ENCODE measurements around the gene GATAD2A. TPM values are rescaled to one million over a fixed set of nuclear protein-coding genes. Genes with fewer than 3 reads are reported as not detected.

GATAD2A gene
- total and polyA plus RNA-seq, 2 of the 13 experiments (the other 11 are each of a cell fraction or from before 2014, with no cell fraction given): 16.8 to 28.6 TPM

- TF ChIP-seq ZNF609 (CRISPR knock-in tag; IDR thresholded peaks at IDR 0.05; ENCODE audit: borderline replicate concordance): no peak
- TF ChIP-seq REST (IDR thresholded peaks at IDR 0.05; ENCODE audit: borderline replicate concordance in 1 of 2, low read depth in 1 of 2, low read length in 2 of 2): no peak
- TF ChIP-seq GPBP1L1 (CRISPR knock-in tag; IDR thresholded peaks at IDR 0.05): no peak
- TF ChIP-seq STAG1 (CRISPR knock-in tag; IDR thresholded peaks at IDR 0.05): peak; percentile 95
- no peak for TF ChIP-seq MEIS1 (CRISPR knock-in tag; IDR thresholded peaks at IDR 0.05; ENCODE audit: borderline replicate concordance)
- no peak for TF ChIP-seq REL (CRISPR knock-in tag; conservative IDR thresholded peaks at IDR 0.05)
- peak; percentile 90 for TF ChIP-seq RAD21 (CRISPR knock-in tag; IDR thresholded peaks at IDR 0.05)
- TF ChIP-seq ARID2 (CRISPR knock-in tag; IDR thresholded peaks at IDR 0.05; ENCODE audit: borderline replicate concordance): no peak
- TF ChIP-seq ZFP91 (CRISPR knock-in tag; IDR thresholded peaks at IDR 0.05; ENCODE audit: borderline replicate concordance): peak; percentile 30; the same call in 1 of the 2 replicates
- TF ChIP-seq EZH2 (conservative IDR thresholded peaks at IDR 0.05; ENCODE audit: low read depth, low read length): no peak
- TF ChIP-seq RFX5 (IDR thresholded peaks at IDR 0.05; ENCODE audit: low read depth, low read length): no peak
- TF ChIP-seq NR2C2 (CRISPR knock-in tag; IDR thresholded peaks at IDR 0.05; ENCODE audit: borderline replicate concordance): no peak
- TF ChIP-seq GATAD2A (CRISPR knock-in tag; IDR thresholded peaks at IDR 0.05): 0 out of 2 replicates have a peak, but pooled peaks have one; percentile 13
- no peak for TF ChIP-seq NCOA1 (CRISPR knock-in tag; IDR thresholded peaks at IDR 0.05)
- TF ChIP-seq NONO (IDR thresholded peaks at IDR 0.05): no peak
- TF ChIP-seq NONO (CRISPR knock-in tag; conservative IDR thresholded peaks at IDR 0.05): 0 out of 2 replicates have a peak, but pooled peaks have one; percentile 52
- TF ChIP-seq SALL1 (CRISPR knock-in tag; IDR thresholded peaks at IDR 0.05): peak; percentile 17; the same call in 1 of the 2 replicates
These were observed 126.7 kb downstream of the GATAD2A start (continued) for GRCh38 chr19:19531951-19532805.
